ENCODE results near the gene TREH. TPM values are rescaled to one million over a fixed set of nuclear protein-coding genes. Genes with fewer than 3 reads are reported as not detected.
A peak's percentile ranks its signal among the peaks of the same experiment; 100 is the strongest.

Gene TREH
- total RNA-seq (2021): not detected in 2 replicates
- long read RNA-seq: 0 reads

- no peak within 1 kb of the TSS for H2BK120ac ChIP-seq (ENCODE audit: low read depth, low read length, poor library complexity, severe bottlenecking)
- no peak within 1 kb of the TSS for H4K91ac ChIP-seq (ENCODE audit: insufficient read length, low read depth, low read length)
- no peak within 1 kb of the TSS for H3K9ac ChIP-seq (ENCODE audit: extremely low read depth, insufficient read length, low read length)
- no peak within 1 kb of the TSS for H3K18ac ChIP-seq (ENCODE audit: insufficient read length, low read depth, low read length)
- no peak within 1 kb of the TSS for H3K23ac ChIP-seq (ENCODE audit: insufficient read length, low read depth, low read length)
- Mint-ChIP-seq H3K27ac (peak within 1 kb of the TSS in 2 of 3 experiments; percentile 32 to 39; a peak in 2 of 7 replicates), H3K4me3 (no peak within 1 kb of the TSS; a peak in 1 of 5 replicates), H3K9me3 (peaks cover 21 to 25% of the 10 kb centered on the region in 2 experiments), H3K27me3 (ENCODE audit: low read depth) (peaks cover 2% of the 10 kb centered on the region), H3K4me1 (peaks cover 4 to 10% of the 10 kb centered on the region in 2 experiments), H3K36me3 (ENCODE audit: insufficient read depth in 1 of 3, low read depth in 3 of 3) (peaks cover 4 to 7% (median 6%) of the 10 kb centered on the region in 3 experiments; a peak in 5 of 7 replicates)
- TF ChIP-seq CTCF (conservative IDR thresholded peaks at IDR 0.05): no peak
- no peak within 1 kb of the TSS for H3K4ac ChIP-seq (ENCODE audit: low read depth, low read length)
- H2BK15ac ChIP-seq (ENCODE audit: low read depth, low read length): no peak within 1 kb of the TSS
- no peak within 1 kb of the TSS for H4K8ac ChIP-seq (replicated peaks; ENCODE audit: insufficient read length, low read depth, low read length)
- no peaks in the 10 kb centered on the region for H3K79me1 ChIP-seq (ENCODE audit: insufficient read depth, low read depth, low read length, poor library complexity, severe bottlenecking)
- H2BK12ac ChIP-seq (ENCODE audit: insufficient read length, low read depth, low read length): no peak within 1 kb of the TSS
- DNase-seq: no peak
- WGBS (ENCODE audit: extremely low coverage, insufficient read length, low lambda C conversion rate): no CpG with 5 or more reads among the region's 5 CpGs
- no peak within 1 kb of the TSS for H2AK5ac ChIP-seq (ENCODE audit: insufficient read length, low read length)
- H3T11ph ChIP-seq (ENCODE audit: low read length): no peak within 1 kb of the TSS
- no peaks in the 10 kb centered on the region for H3K27me3 ChIP-seq (ENCODE audit: insufficient read depth, low read length)
- H3K4me1 ChIP-seq (ENCODE audit: insufficient read depth, low read length): no peaks in the 10 kb centered on the region
- H3K23me2 ChIP-seq (ENCODE audit: insufficient read length, low read depth, low read length, poor library complexity, severe bottlenecking): no peaks in the 10 kb centered on the region
- no peak within 1 kb of the TSS for H3K56ac ChIP-seq (ENCODE audit: insufficient read length, low read depth, low read length)
- H4K20me1 ChIP-seq (ENCODE audit: control insufficient read depth, insufficient read depth, insufficient read length): no peaks in the 10 kb centered on the region
- H3K79me2 ChIP-seq (ENCODE audit: insufficient read depth, low read length): no peaks in the 10 kb centered on the region
- no peak within 1 kb of the TSS for H4K5ac ChIP-seq (ENCODE audit: insufficient read length, low read depth, low read length)
- H2BK5ac ChIP-seq (ENCODE audit: insufficient read length, low read length): no peak within 1 kb of the TSS
- no peaks in the 10 kb centered on the region for H3K9me3 ChIP-seq (ENCODE audit: control insufficient read depth, low read depth, low read length)
- H3K27ac ChIP-seq (ENCODE audit: insufficient read length, low read depth, low read length): no peak within 1 kb of the TSS
- H2BK20ac ChIP-seq (ENCODE audit: low read depth, low read length, poor library complexity, severe bottlenecking): no peak within 1 kb of the TSS
- H2AFZ ChIP-seq (ENCODE audit: low read length): no peak within 1 kb of the TSS
- no peak within 1 kb of the TSS for H3K14ac ChIP-seq (ENCODE audit: insufficient read depth, low read length)
- H3K4me2 ChIP-seq (ENCODE audit: insufficient read depth, insufficient read length, low read length): no peak within 1 kb of the TSS
These were observed at the start of gene TREH for GRCh38 chr11:118679483-118679882. Gene TREH (minus strand): TSS chr11:118679650. CDS start chr11:118679627, 23 bp downstream.

Data from H9 (cell line).